Gastroesophageal sphincter (tissue), 4 donors: ENCODE data around the gene EPHA8. TPM values are rescaled to one million over a fixed set of nuclear protein-coding genes. Genes with fewer than 3 reads are reported as not detected.

Experiments used
- ATAC-seq: fragments of 150-250 bp; one replicate; pipeline ENCODE4 v1.9.1; 2016; ENCODE audit warnings: mild to moderate bottlenecking, moderate library complexity
- H3K27ac ChIP-seq, 4 donors: fragments of 200-600 bp; sonication (generic) in 3 of 4; 1 replicate in 3 of 4; 2 replicates in 1 of 4; pipeline ENCODE4 v1.5.1; 2016 to 2019
- H3K27me3 ChIP-seq: fragments of 200-600 bp; sonication (generic); one replicate; pipeline ENCODE4 v1.5.1; 2019
- H3K36me3 ChIP-seq, 2 donors: fragments of 200-600 bp; sonication (generic); one replicate each; pipeline ENCODE4 v1.5.1; 2019; ENCODE audit warnings: control low read depth in 1 of 2
- H3K4me1 ChIP-seq, 3 donors: fragments of 200-600 bp; sonication (generic); 1 replicate in 2 of 3; 2 replicates in 1 of 3; pipeline ENCODE4 v1.5.1; 2016 to 2019; ENCODE audit warnings: control low read depth in 2 of 3
- H3K4me3 ChIP-seq, 2 donors: fragments of 200-600 bp; sonication (generic); one replicate each; pipeline ENCODE4 v1.5.1; 2019; ENCODE audit warnings: mild to moderate bottlenecking in 1 of 2, moderate library complexity in 1 of 2
- H3K9me3 ChIP-seq, 3 donors: fragments of 200-600 bp; sonication (generic); one replicate each; pipeline ENCODE4 v1.5.1; 2017 to 2019; ENCODE audit warnings: control low read depth in 2 of 3
- EP300 ChIP-seq: sonication (generic); formaldehyde crosslinking; IDR thresholded peaks from one replicate; pipeline ENCODE4 v1.6.1; 2017; ENCODE audit warnings: antibody characterized with exemption, mild to moderate bottlenecking
- POLR2A ChIP-seq, 2 donors: fragments of 450-650 bp; IDR thresholded peaks; one replicate each; pipeline ENCODE4 v1.6.1; 2017; ENCODE audit warnings: antibody characterized with exemption in 2 of 2, mild to moderate bottlenecking in 2 of 2, moderate library complexity in 1 of 2
- POLR2AphosphoS5 ChIP-seq: sonication (generic); formaldehyde crosslinking; IDR thresholded peaks from one replicate; pipeline ENCODE4 v1.6.1; 2017; ENCODE audit warnings: antibody characterized with exemption
- WGBS, 2 donors: methylation state at CpG; one replicate each; pipeline ENCODE4 v1.1.5; 2018; ENCODE audit warnings: low coverage in 1 of 2; 5-methylcytosine and 5-hydroxymethylcytosine counted together
- total RNA-seq, 4 donors: library from RNA; depleted of rRNA; stranded (reverse); fragments of >200 nt; gene quantifications; one replicate each; pipeline ENCODE4 v1.1.0, GENCODE V29; 2016
- TF ChIP-seq, protein P1 (sequence below), 4 experiments: fragments of 200-600 bp in 2 of 4; fragments of 450-650 bp in 2 of 4; sonication (generic) in 1 of 4; IDR thresholded peaks; one replicate each; pipeline ENCODE4 v1.5.1; 2017 to 2019; ENCODE audit warnings: antibody characterized with exemption in 4 of 4, mild to moderate bottlenecking in 2 of 4, moderate library complexity in 2 of 4

The EPHA8 gene
- total RNA-seq, 4 donors from 2014 or later, result 0.08 to 0.37 (median 0.13) TPM; not detected in 1

DNA sequence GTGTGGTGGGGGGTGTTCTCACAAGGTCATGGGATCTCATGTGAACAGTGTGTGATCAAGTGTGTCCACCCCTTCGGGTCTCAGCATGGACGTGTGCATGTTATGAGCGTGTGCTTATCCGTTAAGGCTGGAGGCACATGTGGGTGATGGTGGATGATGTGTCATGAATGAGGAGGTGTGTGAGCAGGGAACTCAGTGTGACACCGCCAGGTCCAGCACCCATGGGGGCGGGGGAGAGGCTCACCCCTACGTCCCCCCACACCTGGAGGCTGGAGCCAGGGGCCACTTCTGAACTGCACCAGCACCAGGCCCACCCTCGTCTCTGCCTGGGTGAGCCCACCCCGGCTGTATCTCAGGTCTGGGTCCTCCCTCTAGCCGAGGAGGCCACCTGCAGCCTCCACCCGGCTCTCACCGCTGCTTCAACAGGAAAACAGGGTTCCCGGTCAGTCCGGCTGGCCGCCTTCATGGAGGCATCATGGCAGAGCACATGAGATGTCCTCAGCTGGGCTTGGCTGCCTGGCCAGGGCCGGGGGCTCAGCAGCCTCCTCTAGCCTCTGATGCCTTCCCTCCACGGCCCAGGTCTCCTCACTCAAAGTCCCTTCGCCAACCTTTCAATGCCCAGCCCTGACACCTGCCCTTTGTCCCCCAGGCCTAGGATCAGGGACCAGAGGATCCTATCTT, 38.9 kb downstream of the EPHA8 start:
- Histone ChIP-seq H3K4me3 (no peak overlapping the region), H3K27me3 (peaks cover 95% of the 10 kb centered on the region)
- whole genome bisulfite sequencing, 2 donors, result 77% methylated on average over 3 of the region's 18 CpGs; no CpG with 5 or more reads in 1 of the 2 donors

DNA sequence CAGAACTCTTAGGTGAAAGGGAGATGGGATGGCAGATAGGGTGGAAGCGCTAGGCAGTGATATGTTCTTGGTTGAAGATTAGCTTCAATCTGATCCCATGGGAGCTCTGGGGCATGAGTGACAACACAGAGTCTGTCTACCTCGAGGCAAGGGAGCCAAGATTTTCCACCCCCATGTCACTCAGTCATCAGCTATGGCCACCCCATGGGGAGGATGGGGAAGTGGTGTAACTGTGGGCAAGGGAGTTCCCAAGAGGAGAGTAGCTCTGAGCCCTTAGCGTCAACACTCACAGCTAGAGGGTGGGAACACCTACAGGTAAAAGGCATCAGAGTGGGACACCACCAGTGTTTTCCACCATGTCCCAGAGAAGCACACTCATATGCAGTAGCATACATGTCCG, 42.9 kb downstream of the EPHA8 start:
- Histone ChIP-seq H3K36me3 (no peaks in the 10 kb centered on the region), H3K27me3 (peaks cover 99% of the 10 kb centered on the region), H3K9me3 (no peaks in the 10 kb centered on the region), H3K27ac (no peak overlapping the region), H3K4me3 (no peak overlapping the region), H3K4me1 (no peaks in the 10 kb centered on the region)
- no peak for TF ChIP-seq EP300
- TF ChIP-seq POLR2A (IDR thresholded peaks at IDR 0.05), result no peak
- TF ChIP-seq, protein P1, sequence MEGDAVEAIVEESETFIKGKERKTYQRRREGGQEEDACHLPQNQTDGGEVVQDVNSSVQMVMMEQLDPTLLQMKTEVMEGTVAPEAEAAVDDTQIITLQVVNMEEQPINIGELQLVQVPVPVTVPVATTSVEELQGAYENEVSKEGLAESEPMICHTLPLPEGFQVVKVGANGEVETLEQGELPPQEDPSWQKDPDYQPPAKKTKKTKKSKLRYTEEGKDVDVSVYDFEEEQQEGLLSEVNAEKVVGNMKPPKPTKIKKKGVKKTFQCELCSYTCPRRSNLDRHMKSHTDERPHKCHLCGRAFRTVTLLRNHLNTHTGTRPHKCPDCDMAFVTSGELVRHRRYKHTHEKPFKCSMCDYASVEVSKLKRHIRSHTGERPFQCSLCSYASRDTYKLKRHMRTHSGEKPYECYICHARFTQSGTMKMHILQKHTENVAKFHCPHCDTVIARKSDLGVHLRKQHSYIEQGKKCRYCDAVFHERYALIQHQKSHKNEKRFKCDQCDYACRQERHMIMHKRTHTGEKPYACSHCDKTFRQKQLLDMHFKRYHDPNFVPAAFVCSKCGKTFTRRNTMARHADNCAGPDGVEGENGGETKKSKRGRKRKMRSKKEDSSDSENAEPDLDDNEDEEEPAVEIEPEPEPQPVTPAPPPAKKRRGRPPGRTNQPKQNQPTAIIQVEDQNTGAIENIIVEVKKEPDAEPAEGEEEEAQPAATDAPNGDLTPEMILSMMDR (IDR thresholded peaks at IDR 0.05), result no peak
- no peak for TF ChIP-seq POLR2AphosphoS5
- ATAC-seq, result no peak
- 35 to 80% methylated on average over 2 of the region's 4 CpGs for WGBS, 2 donors

More for the DNA sequence above, 38.9 kb downstream of the EPHA8 start:
- Histone ChIP-seq H3K27ac (no peak overlapping the region), H3K9me3 (no peaks in the 10 kb centered on the region), H3K4me1 (no peaks in the 10 kb centered on the region), H3K36me3 (no peaks in the 10 kb centered on the region)
- no peak for ATAC-seq
- TF ChIP-seq, protein P1 (IDR thresholded peaks at IDR 0.05), result no peak
- TF ChIP-seq POLR2A (IDR thresholded peaks at IDR 0.05) (no peak), EP300 (no peak), POLR2AphosphoS5 (no peak)

DNA sequence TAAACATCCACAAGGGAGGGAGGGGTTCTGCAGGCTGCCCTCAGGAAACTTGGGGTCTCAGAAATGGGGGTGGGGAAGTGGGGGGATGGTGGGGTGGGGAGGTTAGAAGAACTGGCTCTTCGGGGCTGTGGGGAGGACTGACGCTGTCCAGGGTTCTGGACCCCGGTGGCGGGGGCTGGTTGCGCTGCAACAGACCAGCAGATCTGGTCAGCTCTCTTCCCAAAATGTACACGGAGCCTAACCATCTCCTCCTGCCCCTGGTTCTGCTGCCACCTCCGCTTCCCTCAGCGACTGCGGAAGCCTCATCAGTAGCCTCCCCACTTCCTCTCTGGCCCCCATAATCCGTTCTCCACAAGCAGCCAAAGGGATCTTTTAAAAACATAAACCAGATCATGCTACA, 43.9 kb downstream of the EPHA8 start:
- Histone ChIP-seq H3K4me1 (no peaks in the 10 kb centered on the region), H3K27ac (no peak overlapping the region), H3K36me3 (no peaks in the 10 kb centered on the region), H3K9me3 (no peaks in the 10 kb centered on the region), H3K4me3 (no peak overlapping the region), H3K27me3 (peaks cover 99% of the 10 kb centered on the region)
- no peak for TF ChIP-seq POLR2AphosphoS5
- TF ChIP-seq, protein P1 (IDR thresholded peaks at IDR 0.05), result no peak
- WGBS, 2 donors, result 0 to 7% methylated on average over 1 to 3 of the region's 10 CpGs
- no peak for ATAC-seq

DNA sequence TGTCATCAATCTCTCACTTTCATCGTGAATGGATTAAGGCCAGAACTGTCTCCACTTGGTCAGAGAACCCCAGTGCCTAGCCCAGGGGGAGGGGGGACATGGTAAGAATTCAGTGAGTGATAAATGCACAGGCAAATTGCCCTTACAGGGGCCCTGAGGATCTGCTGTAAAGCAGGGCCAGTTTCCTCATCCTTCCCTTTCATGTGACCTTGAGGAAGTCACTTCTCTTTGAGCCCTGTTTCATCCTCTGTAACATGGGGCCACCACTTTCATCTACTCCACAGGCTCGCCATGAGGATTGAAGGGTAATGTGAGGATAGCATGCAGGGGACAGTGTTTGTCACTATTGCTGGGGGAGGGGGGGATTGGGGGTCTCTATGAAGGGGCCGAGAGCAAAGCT, 45.1 kb downstream of the EPHA8 start:
- no CpG with 5 or more reads among the region's 3 CpGs for WGBS, 2 donors
- Histone ChIP-seq H3K36me3 (no peaks in the 10 kb centered on the region), H3K27me3 (peaks cover 99% of the 10 kb centered on the region), H3K9me3 (no peaks in the 10 kb centered on the region), H3K4me1 (no peaks in the 10 kb centered on the region), H3K4me3 (no peak overlapping the region), H3K27ac (no peak overlapping the region)
- no peak for TF ChIP-seq POLR2AphosphoS5
- TF ChIP-seq POLR2A (IDR thresholded peaks at IDR 0.05), result no peak
- no peak for TF ChIP-seq EP300
- TF ChIP-seq, protein P1 (IDR thresholded peaks at IDR 0.05), result no peak
- no peak for ATAC-seq

DNA sequence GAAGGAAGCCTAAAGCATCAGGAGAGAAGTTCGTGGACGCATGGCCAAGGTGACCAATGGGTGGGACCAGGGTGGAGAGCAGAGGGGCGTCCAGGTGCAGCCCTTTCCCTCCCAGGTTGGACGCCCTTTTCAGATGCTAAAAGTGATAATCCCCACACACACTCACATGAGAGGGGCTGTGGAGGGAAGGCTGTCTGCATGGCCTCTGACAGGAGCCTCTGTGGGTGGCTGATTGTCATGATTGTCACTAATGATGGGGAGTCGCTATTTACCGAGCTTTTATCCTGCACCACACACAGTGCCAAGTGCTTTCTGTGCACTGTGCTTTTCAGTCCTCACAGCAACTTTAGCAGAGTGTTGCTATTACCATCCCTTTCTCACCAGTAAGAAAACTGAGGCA, 46.0 kb downstream of the EPHA8 start:
- no peak for ATAC-seq

More for the DNA sequence above, 46.0 kb downstream of the EPHA8 start:
- WGBS, 2 donors, result 8 to 21% methylated on average over 2 to 6 of the region's 6 CpGs
- no peaks in the 10 kb centered on the region for H3K4me1 ChIP-seq
- no peak overlapping the region for H3K27ac ChIP-seq
- H3K27me3 ChIP-seq, result peaks cover 99% of the 10 kb centered on the region
- no peaks in the 10 kb centered on the region for H3K36me3 ChIP-seq
- no peaks in the 10 kb centered on the region for H3K9me3 ChIP-seq
- no peak overlapping the region for H3K4me3 ChIP-seq
- TF ChIP-seq, protein P1 (IDR thresholded peaks at IDR 0.05), result no peak
- TF ChIP-seq POLR2A (IDR thresholded peaks at IDR 0.05), result no peak
- no peak for TF ChIP-seq POLR2AphosphoS5
- no peak for TF ChIP-seq EP300
